G401 (cell line): Measurements from ENCODE around the gene DDC. TPM values are rescaled to one million over a fixed set of nuclear protein-coding genes. Genes with fewer than 3 reads are reported as not detected.
A peak's percentile ranks its signal among the peaks of the same experiment; 100 is the strongest.
"Not testable (repeated sequence)": the region's sequence is repeated elsewhere in the genome, so short reads cannot be mapped to it uniquely, and the experiment has no call there.

Source experiments
- DNase-seq: peaks from one replicate; pipeline ENCODE4 v3.0.0-alpha.2; 2015; ENCODE audit warnings: low spot score
- in situ Hi-C: cut with HindIII; loops from 2 replicates; pipeline ENCODE4 v1.10.0; 2016; ENCODE audit warnings: low sequenced_read_pairs, mixed read lengths
- total RNA-seq: library from RNA; depleted of rRNA; stranded (reverse); fragments of >200 nt; shearing (Covaris generic); gene quantifications from 2 replicates; pipeline ENCODE4 v1.2.3, GENCODE V29; 2014

The DDC gene
- total RNA-seq, 1 experiment from 2014 or later: not detected

DNA sequence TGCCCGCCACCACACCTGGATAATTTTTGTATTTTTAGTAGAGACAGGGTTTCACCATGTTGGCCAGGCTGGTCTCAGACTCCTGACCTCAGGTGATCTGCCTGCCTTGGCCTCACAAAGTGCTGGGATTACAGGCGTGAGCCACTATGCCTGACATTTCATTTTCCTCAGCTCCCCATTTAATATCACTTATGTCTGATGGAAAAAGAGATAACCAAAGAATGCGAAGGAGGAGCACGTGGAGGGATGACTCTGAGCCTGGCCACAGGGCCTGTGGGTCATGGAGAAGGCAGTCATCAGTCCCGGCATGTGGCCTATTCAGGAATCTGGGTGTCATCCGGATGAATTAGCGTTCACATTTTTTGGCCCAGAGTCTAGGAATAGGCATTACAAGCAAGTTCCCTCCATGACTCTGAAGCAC is 29.9 kb downstream of the DDC start:
- DNase-seq, in situ Hi-C loops: not testable (repeated sequence)

DNA sequence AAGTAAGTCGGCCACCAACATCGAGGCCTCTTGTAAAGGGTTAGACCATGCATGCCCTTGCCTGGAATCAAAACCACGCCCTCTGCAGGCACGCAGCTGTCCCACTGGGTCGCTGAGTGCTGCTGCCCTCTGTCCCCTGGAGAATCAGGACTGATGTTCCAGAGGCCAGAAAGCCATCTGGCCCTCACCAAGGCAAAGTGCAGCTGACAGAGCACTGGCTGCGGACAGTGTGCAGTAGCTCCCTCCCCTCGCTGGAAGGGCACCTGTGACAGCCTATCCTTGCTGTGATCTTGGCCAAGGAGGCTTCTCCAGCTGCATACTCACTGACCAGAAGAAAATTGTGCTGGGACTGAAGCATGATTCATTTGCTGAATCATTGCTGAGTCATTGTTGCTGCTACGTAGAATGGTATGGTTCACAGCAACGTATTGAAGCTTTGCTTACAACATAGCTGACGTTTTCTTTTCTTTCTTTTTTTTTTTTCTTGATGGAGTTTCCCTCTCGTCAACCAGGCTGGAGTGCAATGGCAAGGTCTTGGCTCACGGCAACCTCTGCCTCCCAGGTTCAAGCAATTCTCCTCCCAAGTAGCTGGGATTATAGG is 30.4 kb downstream of the DDC start:
- in situ Hi-C loops: no loop called here

DNA sequence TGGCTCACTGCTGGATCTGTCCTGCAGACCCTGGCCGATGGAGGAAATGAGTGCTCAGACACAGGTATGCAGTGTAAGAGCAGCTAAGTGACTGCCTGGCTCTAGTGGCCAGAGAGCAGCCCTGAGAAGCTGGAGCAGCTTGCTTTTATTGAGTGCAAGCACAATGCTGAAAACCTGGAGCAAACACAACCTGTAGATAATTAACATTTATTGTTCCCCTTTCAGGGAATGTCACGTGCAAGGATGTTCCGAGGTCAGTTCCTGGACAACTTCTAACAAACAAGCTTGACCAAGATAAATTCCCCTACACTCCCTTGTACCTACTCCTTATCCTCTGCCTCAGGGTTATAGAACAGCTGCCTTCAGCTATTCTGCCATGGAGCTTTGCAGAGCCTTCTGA is 31.3 kb downstream of the DDC start:
- in situ Hi-C loops: no loop called here
- no peak for DNase-seq

More for the DNA sequence above, 30.4 kb downstream of the DDC start:
- no peak for DNase-seq

DNA sequence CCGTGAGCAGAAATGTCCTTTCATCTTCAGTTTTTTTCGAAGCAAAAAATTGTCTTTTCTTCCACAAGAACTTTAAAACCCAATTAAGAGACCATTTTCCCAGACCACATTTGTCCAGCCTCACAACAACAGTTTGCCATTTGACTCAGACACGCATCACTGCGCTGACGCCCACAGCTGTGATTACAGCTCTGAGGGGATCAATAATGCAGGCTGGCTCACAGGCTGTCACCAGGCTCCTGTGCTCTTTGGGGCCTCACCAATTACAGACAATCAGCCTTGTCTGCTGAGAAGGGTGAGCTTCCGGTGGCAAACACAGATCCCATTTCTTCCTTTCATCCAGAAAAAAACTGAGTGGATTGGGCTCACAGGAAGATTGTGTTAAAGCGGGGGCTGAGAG is 33.3 kb downstream of the DDC start:
- in situ Hi-C loops: no loop called here
- peak; percentile 2 for DNase-seq

DNA sequence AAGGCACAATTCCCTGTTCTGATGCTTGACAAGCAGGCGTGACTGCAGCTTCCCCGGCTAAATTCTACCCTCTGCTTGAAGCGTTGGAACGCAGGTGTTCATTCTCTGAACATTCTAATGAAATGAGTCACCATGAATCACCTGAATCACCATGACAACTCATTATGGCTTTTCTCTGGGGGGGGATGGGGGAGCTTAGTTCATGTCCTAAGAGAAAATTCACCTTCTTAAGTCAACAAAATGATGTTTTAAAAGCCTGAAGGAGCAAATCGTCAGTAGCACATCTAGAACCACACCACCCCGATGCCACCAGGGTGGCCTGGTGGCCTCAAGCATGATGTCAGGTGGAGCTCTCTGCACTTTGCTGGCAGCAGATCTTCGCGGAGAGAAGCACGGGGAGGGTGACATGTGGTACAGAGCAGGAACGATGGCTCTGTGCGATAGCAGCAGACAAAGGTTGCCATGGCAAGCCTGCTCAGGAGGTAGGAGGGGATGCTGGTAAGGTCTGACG is 33.7 kb downstream of the DDC start:
- in situ Hi-C loops: no loop called here

DNA sequence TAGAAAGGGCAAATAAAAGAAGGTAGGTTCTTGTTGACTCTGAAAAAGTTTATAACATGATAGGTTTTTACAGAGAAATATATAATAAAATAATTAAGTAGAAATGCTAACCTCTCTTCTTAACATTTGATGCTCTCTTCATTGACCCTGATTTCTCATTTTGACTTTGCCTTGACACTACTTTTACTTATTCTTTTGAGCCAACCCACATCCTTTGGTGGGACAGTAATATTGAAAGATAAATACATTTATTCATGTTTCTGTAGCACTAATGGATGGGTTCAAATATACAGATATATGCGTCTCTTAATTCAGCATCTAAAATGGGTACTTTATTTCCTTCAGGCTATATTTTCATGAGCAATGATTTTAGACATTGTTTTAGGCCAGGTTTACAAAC is 34.4 kb downstream of the DDC start:
- in situ Hi-C loops: no loop called here
- DNase-seq: no peak

More for the DNA sequence above, 33.7 kb downstream of the DDC start:
- DNase-seq: peak; percentile 52

DNA sequence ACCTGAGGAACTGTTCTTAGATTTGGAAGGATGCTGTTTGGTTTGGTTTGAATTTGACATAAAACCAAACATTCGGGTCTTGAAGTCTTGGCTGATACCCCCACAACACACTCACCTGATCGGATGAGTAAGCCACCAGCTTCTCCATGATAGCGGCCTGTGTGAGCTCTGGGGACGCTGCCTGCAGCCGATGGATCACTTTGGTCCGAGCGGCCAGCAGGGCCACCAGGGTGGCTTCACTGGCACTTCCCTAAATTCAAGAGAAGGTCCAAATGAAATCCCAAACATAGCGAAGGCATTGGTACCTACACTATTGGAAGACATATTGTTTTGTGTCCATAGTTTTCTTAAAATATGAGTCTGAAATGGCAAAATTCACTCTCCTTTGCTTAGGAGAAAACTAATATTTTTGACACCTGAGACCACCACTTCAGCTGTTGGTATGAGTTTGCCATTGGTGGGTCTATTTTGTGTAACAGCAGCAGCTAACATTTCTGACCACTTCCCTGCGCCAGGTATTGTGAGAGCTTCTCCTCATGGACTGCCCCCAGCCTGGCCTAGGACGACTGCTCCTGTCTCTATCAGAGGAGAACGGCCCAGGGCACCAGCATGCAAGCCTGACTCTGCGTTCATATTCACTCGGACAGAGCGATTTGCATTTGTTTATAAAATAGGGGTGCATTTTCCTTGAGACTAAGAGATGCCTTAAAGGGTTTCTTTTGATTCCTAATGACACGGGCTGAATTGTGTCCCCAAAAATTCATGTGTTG is 35.9 kb downstream of the DDC start:
- in situ Hi-C loops: no loop called here
- no peak for DNase-seq

DNA sequence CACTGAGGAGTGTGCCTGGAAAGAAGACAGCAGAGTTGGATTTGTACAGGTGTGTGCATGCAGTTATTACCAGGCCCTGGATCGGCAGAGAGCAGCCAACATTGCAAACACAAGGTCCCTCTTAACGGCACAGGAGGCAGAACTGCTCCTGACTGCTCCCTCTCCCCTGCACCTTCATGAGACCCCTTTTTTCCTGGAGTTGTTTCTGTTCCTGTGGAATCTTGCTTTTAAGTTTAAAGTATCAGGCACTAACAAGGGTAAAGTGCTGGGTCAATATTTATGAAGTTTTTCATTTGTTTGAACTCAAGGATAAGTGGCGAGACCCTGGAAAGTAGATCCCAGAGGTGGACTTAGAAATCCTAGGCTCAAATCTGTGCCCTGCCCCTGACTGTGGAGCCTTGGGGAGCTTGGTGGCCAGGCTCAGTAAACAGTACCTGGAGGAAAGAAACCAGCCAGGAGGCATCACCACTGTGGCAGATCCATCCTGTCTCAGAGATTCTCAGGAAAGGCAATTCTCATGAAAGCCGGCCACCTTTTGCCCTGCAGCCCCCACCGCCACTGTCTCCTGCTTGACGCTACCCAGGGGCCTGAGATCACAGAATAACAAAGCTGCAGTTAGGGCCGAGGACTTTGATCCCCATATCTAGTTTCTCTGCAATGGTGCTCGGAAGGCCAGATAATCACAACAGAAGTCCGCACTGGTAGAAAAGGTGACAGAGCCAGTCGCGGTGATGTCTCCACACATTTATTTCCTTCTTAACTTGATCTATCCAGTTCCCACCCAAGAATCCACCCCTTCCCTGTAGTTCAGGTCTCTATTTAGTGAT is 36.7 kb downstream of the DDC start:
- no peak for DNase-seq
- in situ Hi-C loops: no loop called here

DNA sequence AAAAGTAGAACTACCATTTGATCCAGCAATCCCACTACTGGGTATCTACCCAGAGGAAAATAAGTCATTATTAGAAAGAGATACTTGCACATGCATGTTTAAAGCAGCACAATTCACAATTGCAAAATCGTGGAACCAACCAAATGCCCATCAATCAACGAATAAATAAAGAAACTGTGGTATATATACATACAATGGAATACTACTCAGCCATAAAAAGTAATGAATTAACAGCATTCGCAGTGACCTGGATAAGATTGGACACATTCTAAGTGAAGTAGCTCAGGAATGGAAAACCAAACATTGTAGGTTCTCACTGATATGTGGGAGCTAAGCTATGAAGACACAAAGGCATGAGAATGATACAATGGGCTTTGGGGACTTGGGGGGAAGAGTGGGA is 45.9 kb downstream of the DDC start:
- DNase-seq, in situ Hi-C loops: not testable (repeated sequence)

DNA sequence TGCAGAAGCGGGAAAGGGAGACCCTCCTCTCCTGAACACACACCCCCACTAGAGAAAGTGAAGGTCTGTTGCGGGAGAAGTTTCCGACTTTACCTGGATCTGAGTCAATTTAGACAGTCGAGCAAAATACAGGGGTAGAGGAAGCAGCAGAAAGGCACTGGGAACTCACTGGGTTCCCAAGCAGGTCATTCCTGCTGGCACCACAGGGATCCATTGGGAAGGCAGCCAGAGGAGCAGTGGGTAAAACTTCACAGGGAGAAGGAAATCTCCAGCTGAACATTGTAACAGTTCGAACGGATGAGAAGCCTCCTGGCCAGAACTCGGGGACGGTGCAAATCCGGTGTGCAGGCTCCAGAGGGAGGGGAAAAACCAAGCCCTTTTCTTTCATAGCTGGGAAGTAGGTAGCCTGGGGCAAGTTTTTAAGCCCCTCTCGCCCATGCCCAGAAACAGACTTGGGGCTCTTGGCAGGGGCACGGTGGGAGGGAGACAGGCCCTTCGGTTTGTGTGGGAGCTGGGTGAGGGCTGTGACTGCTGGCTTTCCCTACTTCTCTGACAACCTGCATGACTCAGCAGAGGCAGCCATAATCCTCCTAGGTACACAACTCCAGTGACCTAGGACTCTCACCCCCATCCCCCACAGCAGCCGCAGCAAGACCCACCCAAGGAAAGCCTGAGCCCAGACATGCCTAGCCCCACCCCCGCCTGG is 51.9 kb downstream of the DDC start:
- in situ Hi-C loops: no loop called here
- DNase-seq: no peak

DNA sequence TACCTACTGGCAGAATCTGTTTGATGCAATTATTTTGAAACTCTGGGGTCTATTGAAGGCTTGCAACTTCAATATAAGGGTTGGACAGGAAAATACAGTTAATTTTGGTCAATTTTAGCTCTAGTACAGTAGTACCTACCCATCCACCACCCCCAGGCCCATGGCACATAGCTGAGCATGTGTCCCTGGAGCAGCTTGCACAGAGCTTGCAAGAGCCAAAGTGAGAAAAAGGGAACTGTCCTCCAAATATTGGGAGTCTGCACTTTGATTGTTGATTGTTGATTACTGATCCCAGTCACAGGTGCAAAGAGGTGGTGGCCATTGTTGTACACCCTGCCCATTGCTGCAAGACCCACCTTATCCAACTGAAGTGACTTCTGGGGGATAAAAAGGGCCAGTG is 52.8 kb downstream of the DDC start:
- no peak for DNase-seq
- in situ Hi-C loops: no loop called here

DNA sequence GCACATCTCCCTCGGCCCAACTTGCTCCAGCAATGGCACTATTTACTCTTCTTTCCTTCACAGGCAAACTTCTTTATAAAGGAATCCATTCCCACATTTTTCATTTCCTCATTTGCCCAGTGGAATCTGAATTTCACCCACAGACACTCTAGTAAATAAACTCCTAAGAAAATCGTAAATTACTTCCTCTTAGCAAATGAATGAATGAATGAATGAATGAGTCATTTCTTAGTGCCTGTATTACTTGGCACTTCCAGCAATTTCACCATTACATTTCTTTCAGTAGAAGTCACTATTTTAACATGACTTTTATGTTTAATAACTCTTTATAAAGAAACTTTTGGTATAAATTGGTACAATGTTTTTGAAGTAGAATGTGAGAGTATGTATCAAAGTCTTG is 55.7 kb downstream of the DDC start:
- no peak for DNase-seq

DNA sequence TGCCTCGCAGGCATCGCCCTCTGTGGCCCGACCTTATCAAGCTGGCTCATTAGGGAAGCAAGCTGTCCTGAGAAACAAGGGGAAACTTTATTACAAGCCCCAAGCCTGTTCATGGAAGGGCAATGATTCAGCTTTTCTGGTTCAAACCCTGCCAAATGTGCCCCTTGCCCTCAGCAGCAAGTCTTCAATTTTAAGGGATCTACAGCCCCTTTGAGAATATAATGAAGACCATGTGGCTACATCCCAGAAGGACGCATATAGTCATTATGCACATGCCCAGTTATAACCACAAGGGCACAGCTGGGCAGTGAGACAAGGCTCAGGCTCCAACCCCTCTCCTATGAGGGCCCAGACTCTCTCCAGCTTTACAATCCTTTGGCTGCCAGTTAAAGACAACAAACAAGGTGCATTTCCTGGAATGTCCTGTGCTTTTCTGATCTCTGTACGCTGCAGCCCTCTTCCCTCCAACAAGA is 56.7 kb downstream of the DDC start:
- in situ Hi-C loops: no loop called here
- DNase-seq: no peak

More for the DNA sequence above, 55.7 kb downstream of the DDC start:
- in situ Hi-C loops: no loop called here

DNA sequence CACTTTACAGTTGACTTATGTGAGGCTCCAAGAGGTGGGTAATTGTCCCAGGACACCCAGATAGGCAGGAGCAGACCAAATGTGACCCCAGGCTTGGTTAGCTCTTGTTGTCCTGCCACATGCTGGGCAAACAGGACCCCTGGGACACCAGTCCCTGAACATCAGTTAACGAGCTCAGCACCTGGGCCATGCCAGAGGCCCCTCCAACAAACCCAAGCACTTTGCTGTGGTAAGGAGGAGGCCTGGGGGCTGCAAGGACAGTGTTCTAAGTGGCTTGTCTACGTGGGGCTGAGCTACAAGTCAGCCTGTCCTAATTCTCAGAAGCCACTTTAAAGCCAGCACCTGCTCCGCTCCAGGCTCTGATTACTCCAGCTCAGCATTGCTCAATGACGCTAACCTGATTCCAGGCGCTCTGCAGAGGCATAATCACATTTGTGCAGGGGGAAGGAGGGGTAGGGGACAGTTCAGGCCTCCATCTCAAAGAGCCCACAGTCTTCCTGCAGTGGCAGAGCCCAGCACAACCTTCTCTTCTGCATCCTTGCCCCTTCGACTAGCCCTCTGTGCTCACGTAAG is 57.2 kb downstream of the DDC start:
- DNase-seq: no peak
- in situ Hi-C loops: no loop called here

DNA sequence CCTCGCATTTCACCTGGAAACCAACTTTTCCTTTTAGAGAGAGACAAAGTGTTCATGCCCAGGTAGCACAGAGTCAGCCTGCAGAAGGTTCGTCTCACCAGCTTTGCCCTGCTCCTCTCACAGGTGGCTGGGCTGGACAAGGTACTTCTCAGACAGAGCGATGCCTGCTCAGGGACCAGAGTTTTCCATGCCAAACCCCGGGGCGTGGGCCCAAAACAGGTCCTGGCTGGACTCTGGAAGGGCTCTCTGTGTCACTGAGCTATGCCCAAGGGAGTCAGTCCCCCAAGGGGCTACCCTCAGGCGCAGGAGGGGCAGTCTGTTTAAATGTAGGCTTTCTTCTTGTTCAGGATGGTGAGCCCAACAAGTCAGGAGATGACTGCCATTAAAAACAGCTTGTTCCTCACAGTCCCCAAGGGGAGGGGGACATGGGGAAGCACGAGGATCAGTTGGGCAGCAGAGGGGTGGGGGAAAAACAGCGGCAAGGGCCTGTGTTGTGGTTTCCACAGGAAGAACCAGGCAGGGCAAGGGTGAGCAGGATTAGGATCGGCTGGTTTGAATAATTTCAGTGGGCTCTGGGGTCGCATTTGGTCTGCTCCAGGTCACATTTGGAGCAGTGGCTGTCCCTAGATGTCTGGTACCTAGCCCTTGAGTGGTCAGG is 59.5 kb downstream of the DDC start:
- DNase-seq: no peak
- in situ Hi-C loops: no loop called here

DNA sequence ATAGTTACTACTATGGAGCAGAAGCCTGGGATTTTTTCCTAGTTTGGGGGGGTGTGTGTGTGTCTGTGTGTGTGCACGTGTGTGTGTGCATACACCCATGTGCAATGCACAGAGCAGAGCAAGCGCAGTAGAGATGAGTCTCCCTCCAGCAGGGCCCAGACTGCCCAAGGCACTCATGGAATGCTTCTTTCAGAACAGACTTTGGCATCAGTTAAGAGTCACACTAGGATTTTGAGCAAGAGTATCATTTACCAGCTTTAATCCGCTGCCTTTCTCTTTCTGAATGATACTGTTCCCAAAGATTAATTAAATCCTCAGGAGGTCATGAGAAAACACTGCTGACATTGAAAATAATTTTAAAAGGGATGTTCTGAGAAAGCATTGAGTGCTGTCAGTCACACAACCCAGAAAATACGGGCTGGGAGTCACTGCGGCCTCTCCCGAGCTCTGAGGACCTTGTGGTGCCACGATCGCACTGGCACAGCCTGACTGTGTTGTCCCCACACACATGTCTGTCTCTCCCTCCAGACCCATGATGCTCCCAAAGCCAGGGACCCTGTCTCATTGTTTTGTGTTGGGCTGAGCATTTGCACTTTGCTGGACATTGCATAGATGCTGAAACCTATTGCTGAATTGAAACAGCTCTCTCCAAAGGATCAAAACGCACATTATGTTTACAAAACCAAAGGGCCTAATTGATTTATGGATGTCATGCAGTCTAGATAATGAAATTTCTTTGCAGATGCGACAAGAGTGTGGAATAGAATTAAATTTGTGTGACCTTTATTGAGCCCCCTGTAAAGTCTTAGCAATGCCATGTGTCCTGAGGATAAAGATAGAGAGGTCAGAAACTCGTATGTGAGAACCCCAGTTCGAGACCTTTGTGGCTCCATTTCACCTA is 60.3 kb downstream of the DDC start:
- DNase-seq: no peak
- in situ Hi-C loops: no loop called here

DNA sequence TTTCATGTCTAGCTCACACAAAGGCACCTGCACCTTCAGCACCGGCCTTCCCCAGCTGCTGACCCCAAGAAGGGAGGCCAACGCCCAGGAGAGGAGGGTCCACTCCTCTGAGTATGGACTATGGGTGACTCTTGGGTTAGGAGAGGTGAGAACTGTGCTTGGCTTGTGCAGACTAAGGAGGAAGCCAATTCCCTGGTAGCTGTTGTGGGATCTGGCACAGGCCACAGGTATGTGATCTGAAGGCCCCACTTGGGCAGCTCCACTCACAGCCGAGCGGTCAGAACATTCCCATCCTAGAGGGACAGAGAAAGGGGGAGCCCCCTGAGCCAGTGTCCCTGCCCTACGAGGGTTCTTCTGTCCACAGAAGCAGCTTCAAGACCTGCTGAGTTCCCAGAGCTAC is 62.3 kb downstream of the DDC start:
- DNase-seq: no peak
- in situ Hi-C loops: no loop called here
